Activated CD8-positive, alpha-beta T cell treated with anti-CD3 and anti-CD28 coated beads for 36 hours (primary cell): Measurements from ENCODE around the gene ANKRD11. TPM values are rescaled to one million over a fixed set of nuclear protein-coding genes. Genes with fewer than 3 reads are reported as not detected.

Experiments
- ATAC-seq: fragments of 200-7000 bp; cut with Tn5 transposase; one replicate; pipeline ENCODE4 v1.10.0; 2021; ENCODE audit warnings: mild to moderate bottlenecking, moderate library complexity
- CTCF ChIA-PET: fragments of 350-600 bp; sonication (Branson Sonifier 250); formaldehyde crosslinking; loops from one replicate; lab custom pipeline; 2021; ENCODE audit warnings: antibody characterized with exemption; lab: Charles Lee
- POLR2A ChIA-PET: fragments of 350-600 bp; sonication (Branson Sonifier 250); formaldehyde crosslinking; loops from one replicate; lab custom pipeline; 2021; ENCODE audit warnings: antibody characterized with exemption; lab: Charles Lee
- DNase-seq: peaks from one replicate; pipeline ENCODE4 v3.0.0-alpha.2; 2020
- H3K27ac Mint-ChIP-seq: one replicate; pipeline ENCODE4 v1.8.0; 2021; ENCODE audit warnings: mild to moderate bottlenecking, mixed read lengths
- H3K27me3 Mint-ChIP-seq: one replicate; pipeline ENCODE4 v1.8.0; 2021; ENCODE audit warnings: mixed read lengths
- H3K36me3 Mint-ChIP-seq: one replicate; pipeline ENCODE4 v1.8.0; 2021; ENCODE audit warnings: low read depth, mixed read lengths
- H3K4me1 Mint-ChIP-seq: one replicate; pipeline ENCODE4 v1.8.0; 2021; ENCODE audit warnings: low read depth, mixed read lengths
- H3K4me3 Mint-ChIP-seq: one replicate; pipeline ENCODE4 v1.8.0; 2021; ENCODE audit warnings: mild to moderate bottlenecking, moderate library complexity, mixed read lengths
- H3K9me3 Mint-ChIP-seq: one replicate; pipeline ENCODE4 v1.8.0; 2021; ENCODE audit warnings: mixed read lengths
- CTCF ChIP-seq: fragments of 200-600 bp; IDR thresholded peaks from one replicate; pipeline ENCODE4 v1.8.0; 2022; ENCODE audit warnings: antibody characterized with exemption, mild to moderate bottlenecking
- intact Hi-C: fragments of 100-400 bp; cut with micrococcal nuclease; formaldehyde crosslinking; loops from one replicate; pipeline ENCODE4 v1.10.0; 2022
- total RNA-seq, 2 experiments: library from RNA; stranded (reverse); gene quantifications; one replicate each; pipeline ENCODE4 v1.2.3, GENCODE V29; 2021

Gene ANKRD11
- total RNA-seq, 2 experiments from 2014 or later = 145 to 147 TPM

GRCh38 chr16:89282523-89282922 lies 207.8 kb downstream of the ANKRD11 start:
- ATAC-seq (no peak), DNase-seq (no peak)
- H3K4me1 Mint-ChIP-seq = no peaks in the 10 kb centered on the region
- ChIA-PET CTCF (interaction anchor here (1.5 to 1.6 kb wide), 2 partner anchors 10 to 14 kb away, joined by 4 read pairs; no protein-coding TSS in a partner anchor), POLR2A (interaction anchor here (0.8 kb wide), 2 partner anchors 20 to 190 kb away, joined by 3 read pairs; no protein-coding TSS in a partner anchor)
- peaks cover 8% of the 10 kb centered on the region for H3K36me3 Mint-ChIP-seq
- H3K27ac Mint-ChIP-seq = no peak overlapping the region
- H3K4me3 Mint-ChIP-seq = no peak overlapping the region
- intact Hi-C loops = no loop called here
- H3K9me3 Mint-ChIP-seq = no peaks in the 10 kb centered on the region
- no peak for TF ChIP-seq CTCF
- H3K27me3 Mint-ChIP-seq = no peaks in the 10 kb centered on the region

GRCh38 chr16:89281829-89282228 lies 208.5 kb downstream of the ANKRD11 start:
- Mint-ChIP-seq H3K4me1 (no peaks in the 10 kb centered on the region), H3K27me3 (no peaks in the 10 kb centered on the region), H3K36me3 (peaks cover 7% of the 10 kb centered on the region), H3K9me3 (no peaks in the 10 kb centered on the region), H3K4me3 (no peak overlapping the region), H3K27ac (no peak overlapping the region)
- DNase-seq (no peak), ATAC-seq (no peak)
- intact Hi-C loops = no loop called here
- ChIA-PET CTCF (interaction anchor here (1.5 kb wide), 1 partner anchor 10 kb away, joined by 4 read pairs; no protein-coding TSS in a partner anchor), POLR2A (interaction anchor here (0.8 kb wide), 2 partner anchors 20 to 191 kb away, joined by 3 read pairs; no protein-coding TSS in a partner anchor)
- TF ChIP-seq CTCF = no peak

- ChIA-PET CTCF (interaction anchor here (1.5 to 1.6 kb wide), 2 partner anchors 8 to 11 kb away, joined by 4 read pairs; no protein-coding TSS in a partner anchor), POLR2A (no interaction called here)
- Mint-ChIP-seq H3K27ac (no peak overlapping the region), H3K4me1 (no peaks in the 10 kb centered on the region), H3K36me3 (peaks cover 9% of the 10 kb centered on the region), H3K9me3 (no peaks in the 10 kb centered on the region), H3K4me3 (no peak overlapping the region), H3K27me3 (no peaks in the 10 kb centered on the region)
- DNase-seq = no peak
- intact Hi-C loops = no loop called here
- no peak for TF ChIP-seq CTCF
- no peak for ATAC-seq
Observed at GRCh38 chr16:89281189-89281577, 209.2 kb downstream of the ANKRD11 start.

- H3K27ac Mint-ChIP-seq = no peak overlapping the region
- no peak for DNase-seq
- H3K4me1 Mint-ChIP-seq = no peaks in the 10 kb centered on the region
- H3K36me3 Mint-ChIP-seq = peaks cover 13% of the 10 kb centered on the region
- intact Hi-C loops = no loop called here
- no peak for TF ChIP-seq CTCF
- ChIA-PET POLR2A (no interaction called here), CTCF (interaction anchor here (1.5 to 1.6 kb wide), 2 partner anchors 9 to 11 kb away, joined by 4 read pairs; no protein-coding TSS in a partner anchor)
- H3K4me3 Mint-ChIP-seq = no peak overlapping the region
- H3K27me3 Mint-ChIP-seq = no peaks in the 10 kb centered on the region
- ATAC-seq = no peak
- H3K9me3 Mint-ChIP-seq = no peaks in the 10 kb centered on the region
Observed at GRCh38 chr16:89280546-89281188, 209.7 kb downstream of the ANKRD11 start.
